Measurements from ENCODE around the gene SPATA13.
"Not testable (repeated sequence)": the region's sequence is repeated elsewhere in the genome, so short reads cannot be mapped to it uniquely, and the experiment has no call there.

The SPATA13 gene

GRCh38 chr13:24319641-24320040 is 159.1 kb downstream of the SPATA13 start:
- H3K27me3 ChIP-seq (ENCODE audit: low read length); H3K4me2 ChIP-seq (ENCODE audit: low read depth, low read length, poor library complexity, severe bottlenecking); H3K36me3 ChIP-seq (ENCODE audit: low read length); H2AFZ ChIP-seq (ENCODE audit: low read depth, low read length, severe bottlenecking); H3K79me2 ChIP-seq (ENCODE audit: insufficient read depth, low read length); H3K4me3 ChIP-seq (ENCODE audit: insufficient read depth, low read length, poor library complexity, severe bottlenecking); H3F3A ChIP-seq (ENCODE audit: insufficient read depth); H4K20me1 ChIP-seq (ENCODE audit: low read depth, low read length); H3K27ac ChIP-seq (ENCODE audit: low read depth, low read length); H3K9ac ChIP-seq (ENCODE audit: low read length); H3K9me3 ChIP-seq (ENCODE audit: insufficient read depth, low read length); H3K9me2 ChIP-seq (replicated peaks; ENCODE audit: insufficient read depth, low read length): not testable (repeated sequence)

- H3K4me3 ChIP-seq (ENCODE audit: insufficient read depth, low read length, poor library complexity, severe bottlenecking); H3K36me3 ChIP-seq (ENCODE audit: low read length); H3K27ac ChIP-seq (ENCODE audit: low read depth, low read length); H3F3A ChIP-seq (ENCODE audit: insufficient read depth); H3K9me3 ChIP-seq (ENCODE audit: insufficient read depth, low read length); H2AFZ ChIP-seq (ENCODE audit: low read depth, low read length, severe bottlenecking); H3K27me3 ChIP-seq (ENCODE audit: low read length); H3K79me2 ChIP-seq (ENCODE audit: insufficient read depth, low read length); H3K4me2 ChIP-seq (ENCODE audit: low read depth, low read length, poor library complexity, severe bottlenecking); H3K9ac ChIP-seq (ENCODE audit: low read length); H3K9me2 ChIP-seq (replicated peaks; ENCODE audit: insufficient read depth, low read length); H4K20me1 ChIP-seq (ENCODE audit: low read depth, low read length): not testable (repeated sequence)
Observed at GRCh38 chr13:24321416-24321815, 160.9 kb downstream of the SPATA13 start.

DNA sequence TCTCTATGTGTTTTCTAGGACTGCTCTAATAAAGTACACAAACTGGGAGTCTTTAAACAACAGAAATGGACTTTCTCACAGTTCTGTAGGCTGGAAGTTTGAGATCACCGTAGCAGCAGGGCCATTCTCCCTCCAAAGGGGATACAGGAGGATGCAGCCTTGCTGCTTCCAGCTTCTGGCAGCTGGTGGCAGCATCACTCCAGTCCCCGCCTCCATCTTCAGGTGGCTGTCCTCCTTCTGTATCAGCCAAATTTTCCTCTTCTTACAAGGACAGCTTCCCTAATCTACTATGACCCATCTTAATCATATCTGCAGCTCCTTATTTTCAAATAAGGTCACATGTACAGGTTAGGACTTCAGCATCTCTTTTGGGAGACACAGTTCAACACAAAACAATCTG is 161.9 kb downstream of the SPATA13 start:
- not testable (repeated sequence) for H3K36me3 ChIP-seq (ENCODE audit: low read length); H3F3A ChIP-seq (ENCODE audit: insufficient read depth); H3K9me2 ChIP-seq (replicated peaks; ENCODE audit: insufficient read depth, low read length); H3K27ac ChIP-seq (ENCODE audit: low read depth, low read length); H3K27me3 ChIP-seq (ENCODE audit: low read length); H2AFZ ChIP-seq (ENCODE audit: low read depth, low read length, severe bottlenecking); H3K79me2 ChIP-seq (ENCODE audit: insufficient read depth, low read length); H4K20me1 ChIP-seq (ENCODE audit: low read depth, low read length); H3K9ac ChIP-seq (ENCODE audit: low read length); H3K4me2 ChIP-seq (ENCODE audit: low read depth, low read length, poor library complexity, severe bottlenecking); H3K4me3 ChIP-seq (ENCODE audit: insufficient read depth, low read length, poor library complexity, severe bottlenecking); H3K9me3 ChIP-seq (ENCODE audit: insufficient read depth, low read length)

DNA sequence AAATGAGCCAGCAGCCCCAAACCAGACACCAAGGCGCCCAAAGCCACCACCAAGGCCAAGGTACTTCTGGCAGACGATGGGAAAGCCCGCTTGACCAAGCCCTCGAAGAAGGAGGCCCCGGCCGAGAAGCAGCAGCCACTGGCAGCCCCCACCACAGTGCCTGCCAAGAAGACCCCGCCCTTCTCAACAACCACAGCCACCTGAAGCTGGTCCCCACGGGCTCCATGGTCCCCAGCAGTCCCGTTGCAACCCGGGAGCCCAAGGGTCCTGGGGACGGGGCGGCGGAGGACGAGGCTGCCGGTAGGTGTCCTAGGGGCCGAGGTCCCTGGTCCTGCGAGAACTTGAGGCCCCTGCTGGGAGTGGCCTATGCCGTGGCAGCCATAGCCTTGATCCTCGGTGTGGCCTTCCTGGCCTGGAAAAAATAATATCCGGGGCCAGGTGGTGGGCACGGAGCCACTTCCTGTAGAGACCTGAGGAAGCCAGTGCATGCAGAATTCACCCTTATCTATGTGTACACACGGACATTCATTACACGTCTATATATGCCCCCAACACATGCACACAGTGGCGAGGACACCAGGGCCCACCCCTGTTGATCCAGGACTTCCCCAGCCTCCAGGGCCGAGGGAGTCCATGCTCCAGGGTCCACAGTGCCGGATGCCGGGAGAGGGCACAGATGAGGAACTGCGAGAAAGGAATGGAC is 162.7 kb downstream of the SPATA13 start:
- H3K9me3 ChIP-seq (ENCODE audit: insufficient read depth, low read length), result no peaks in the 10 kb centered on the region
- H3K9ac ChIP-seq (ENCODE audit: low read length), result no peak overlapping the region
- H3K27ac ChIP-seq (ENCODE audit: low read depth, low read length), result no peak overlapping the region
- H2AFZ ChIP-seq (ENCODE audit: low read depth, low read length, severe bottlenecking), result no peak overlapping the region
- no peaks in the 10 kb centered on the region for H3F3A ChIP-seq (ENCODE audit: insufficient read depth)
- no peak overlapping the region for H3K4me3 ChIP-seq (ENCODE audit: insufficient read depth, low read length, poor library complexity, severe bottlenecking)
- TF ChIP-seq EZH2phosphoT487 (conservative IDR thresholded peaks at IDR 0.05; ENCODE audit: low read length) (no peak), CTCF (IDR thresholded peaks at IDR 0.05; ENCODE audit: insufficient read depth, low read length, poor library complexity, severe bottlenecking) (no peak)
- no peak overlapping the region for H3K4me2 ChIP-seq (ENCODE audit: low read depth, low read length, poor library complexity, severe bottlenecking)
- no peaks in the 10 kb centered on the region for H3K79me2 ChIP-seq (ENCODE audit: insufficient read depth, low read length)
- H3K9me2 ChIP-seq (replicated peaks; ENCODE audit: insufficient read depth, low read length), result no peaks in the 10 kb centered on the region
- H3K36me3 ChIP-seq (ENCODE audit: low read length), result no peaks in the 10 kb centered on the region
- H3K27me3 ChIP-seq (ENCODE audit: low read length), result no peaks in the 10 kb centered on the region
- no peaks in the 10 kb centered on the region for H4K20me1 ChIP-seq (ENCODE audit: low read depth, low read length)

DNA sequence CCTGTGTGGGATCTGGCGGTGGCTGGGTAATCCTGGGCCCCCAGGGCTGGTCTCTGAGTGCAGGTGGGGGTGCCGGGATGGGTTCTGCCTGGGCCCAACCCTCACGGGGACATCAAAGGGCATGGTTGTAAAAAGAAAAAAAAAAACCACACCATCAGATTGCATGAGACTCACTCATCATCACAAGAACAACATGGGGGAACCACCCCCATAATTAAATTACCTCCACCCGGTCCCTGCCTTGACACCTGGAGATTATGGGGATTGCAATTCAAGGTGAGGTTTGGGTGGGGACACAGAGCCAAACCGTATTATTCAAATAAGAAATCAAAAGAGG is 163.2 kb downstream of the SPATA13 start:
- no peaks in the 10 kb centered on the region for H3K27me3 ChIP-seq (ENCODE audit: low read length)
- no peak overlapping the region for H3K4me3 ChIP-seq (ENCODE audit: insufficient read depth, low read length, poor library complexity, severe bottlenecking)
- H3K9me3 ChIP-seq (ENCODE audit: insufficient read depth, low read length), result no peaks in the 10 kb centered on the region
- no peaks in the 10 kb centered on the region for H3K36me3 ChIP-seq (ENCODE audit: low read length)
- no peaks in the 10 kb centered on the region for H3K9me2 ChIP-seq (replicated peaks; ENCODE audit: insufficient read depth, low read length)
- H2AFZ ChIP-seq (ENCODE audit: low read depth, low read length, severe bottlenecking), result no peak overlapping the region
- H3K9ac ChIP-seq (ENCODE audit: low read length), result no peak overlapping the region
- H3K27ac ChIP-seq (ENCODE audit: low read depth, low read length), result no peak overlapping the region
- no peak for TF ChIP-seq EZH2phosphoT487 (conservative IDR thresholded peaks at IDR 0.05; ENCODE audit: low read length)
- no peak for TF ChIP-seq CTCF (IDR thresholded peaks at IDR 0.05; ENCODE audit: insufficient read depth, low read length, poor library complexity, severe bottlenecking)
- no peak overlapping the region for H3K4me2 ChIP-seq (ENCODE audit: low read depth, low read length, poor library complexity, severe bottlenecking)
- H3K79me2 ChIP-seq (ENCODE audit: insufficient read depth, low read length), result no peaks in the 10 kb centered on the region
- H4K20me1 ChIP-seq (ENCODE audit: low read depth, low read length), result no peaks in the 10 kb centered on the region
- H3F3A ChIP-seq (ENCODE audit: insufficient read depth), result no peaks in the 10 kb centered on the region

DNA sequence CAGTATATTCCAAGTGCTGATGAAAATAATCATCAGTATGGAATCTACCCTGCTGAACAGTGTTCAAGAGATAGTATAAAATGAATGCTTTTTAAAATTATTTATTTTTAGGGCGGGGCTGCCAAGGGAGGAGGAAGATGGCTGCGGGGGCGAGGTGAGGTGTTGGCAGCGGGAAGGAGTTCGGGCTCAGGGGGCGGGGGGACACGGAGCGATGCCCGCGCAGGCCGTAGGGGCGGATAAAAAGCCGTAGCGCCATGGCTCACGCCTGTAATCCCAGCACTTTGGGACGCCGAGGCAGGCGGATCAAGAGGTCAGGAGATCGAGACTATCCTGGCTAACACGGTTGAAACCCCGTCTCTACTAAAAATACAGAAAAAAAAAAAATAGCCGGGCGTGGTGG is 167.1 kb downstream of the SPATA13 start:
- H3K9ac ChIP-seq (ENCODE audit: low read length); H3K27me3 ChIP-seq (ENCODE audit: low read length); H3K9me3 ChIP-seq (ENCODE audit: insufficient read depth, low read length); H3K79me2 ChIP-seq (ENCODE audit: insufficient read depth, low read length); H2AFZ ChIP-seq (ENCODE audit: low read depth, low read length, severe bottlenecking); H3K4me3 ChIP-seq (ENCODE audit: insufficient read depth, low read length, poor library complexity, severe bottlenecking); H3K27ac ChIP-seq (ENCODE audit: low read depth, low read length); H3K36me3 ChIP-seq (ENCODE audit: low read length); H4K20me1 ChIP-seq (ENCODE audit: low read depth, low read length); H3K9me2 ChIP-seq (replicated peaks; ENCODE audit: insufficient read depth, low read length); H3F3A ChIP-seq (ENCODE audit: insufficient read depth); H3K4me2 ChIP-seq (ENCODE audit: low read depth, low read length, poor library complexity, severe bottlenecking): not testable (repeated sequence)
